DMS 273 (cell line): ENCODE data around the gene CYTH1.
"Not testable (repeated sequence)": the region's sequence is repeated elsewhere in the genome, so short reads cannot be mapped to it uniquely, and the experiment has no call there.

Experiments
- DNase-seq: peaks from one replicate; lab custom pipeline; 2025; ENCODE audit not compliant: unreplicated experiment; lab: John Stamatoyannopoulos, UW

The CYTH1 gene

GRCh38 chr17:78763561-78763960, 18.5 kb downstream of the CYTH1 start:
- DNase-seq, result no peak

DNA sequence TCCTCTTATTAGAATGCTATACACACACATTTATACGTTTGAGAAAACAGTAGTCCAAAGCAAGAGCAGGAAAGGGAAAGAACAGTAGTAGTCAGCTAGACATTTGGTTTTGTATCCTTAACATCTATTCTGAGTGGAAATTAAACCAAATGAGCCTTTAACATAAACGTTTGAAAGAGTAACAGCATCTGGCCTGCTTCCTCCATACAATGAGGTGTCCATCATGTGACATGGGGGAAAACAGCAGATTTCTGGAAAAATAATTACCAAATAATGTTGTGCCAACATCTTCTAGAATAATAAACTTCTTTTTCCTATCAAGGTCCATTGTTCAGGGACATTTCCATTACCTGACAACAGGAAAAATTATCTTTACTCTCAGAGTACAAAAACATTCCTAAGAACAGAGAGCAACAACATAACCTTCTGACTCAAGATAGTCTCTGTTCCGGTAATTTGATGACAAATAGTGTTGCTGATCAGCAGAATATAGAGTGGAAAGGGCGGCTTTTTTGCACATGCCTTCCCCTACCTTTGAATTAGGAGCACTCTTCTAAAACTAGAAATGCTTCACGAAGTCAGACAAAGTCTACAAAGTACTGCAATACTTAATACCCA, 20.2 kb downstream of the CYTH1 start:
- DNase-seq, result no peak

- DNase-seq, result no peak
These were observed 22.1 kb downstream of the CYTH1 start for GRCh38 chr17:78759969-78760352.

DNA sequence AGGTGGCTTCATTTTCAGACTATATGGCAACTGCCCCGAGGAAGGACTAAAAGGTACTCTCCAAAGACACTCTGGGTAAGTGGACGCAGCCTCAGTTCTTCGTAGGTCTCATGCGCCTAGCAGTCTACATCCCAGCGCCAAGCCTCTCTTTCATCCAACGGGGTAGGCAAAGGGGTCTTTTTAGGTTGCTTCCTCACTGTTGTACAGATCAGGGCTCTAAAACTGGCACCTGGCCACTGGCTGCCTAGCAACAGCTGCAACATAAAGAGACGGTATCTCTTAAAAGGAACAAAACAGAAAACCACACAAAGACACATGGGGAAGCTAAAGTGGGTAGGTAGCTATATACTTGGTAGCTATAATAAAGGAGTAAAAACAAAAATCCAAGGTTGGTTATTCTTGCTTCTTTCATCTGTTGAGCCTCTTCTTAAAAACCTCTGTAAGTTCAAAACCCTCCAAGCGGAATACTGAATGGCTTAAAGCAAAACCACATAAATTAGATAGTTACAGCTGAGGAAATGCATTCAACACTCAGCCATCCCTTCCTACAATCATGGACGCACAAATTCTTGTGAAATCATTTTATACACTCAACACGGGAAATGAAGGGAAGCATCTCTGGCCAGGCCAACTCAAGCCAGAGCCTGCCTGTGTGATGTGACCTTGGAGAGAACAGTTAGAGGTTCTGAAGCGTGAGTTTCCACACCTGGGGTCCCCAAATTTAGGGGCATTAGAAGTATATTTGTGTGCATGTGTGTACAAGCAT, 22.7 kb downstream of the CYTH1 start:
- DNase-seq, result peak; percentile 72

- no peak for DNase-seq
These were observed 28.5 kb downstream of the CYTH1 start for GRCh38 chr17:78753316-78754250.

GRCh38 chr17:78751447-78752161, 30.5 kb downstream of the CYTH1 start:
- DNase-seq, result no peak

DNA sequence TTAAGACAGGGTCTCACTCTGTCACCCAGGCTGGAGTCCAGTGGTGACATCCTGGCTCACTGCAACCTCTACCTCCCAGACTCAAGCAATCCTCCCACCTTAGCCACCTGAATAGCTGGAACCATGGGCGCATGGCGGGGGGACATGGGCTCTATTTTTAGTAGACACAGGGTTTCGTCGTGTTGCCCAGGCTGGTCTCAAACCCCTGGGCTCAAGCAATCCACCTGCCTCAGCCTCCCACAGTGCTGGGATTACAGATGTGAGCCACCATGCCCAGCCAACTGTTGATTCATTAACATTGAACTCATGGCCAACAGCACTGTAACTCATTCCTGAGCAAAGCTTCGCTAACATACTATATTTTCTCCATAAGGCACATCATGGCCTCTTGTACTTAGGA, 31.1 kb downstream of the CYTH1 start:
- not testable (repeated sequence) for DNase-seq

GRCh38 chr17:78748730-78749317, 33.2 kb downstream of the CYTH1 start:
- DNase-seq, result no peak

GRCh38 chr17:78748048-78748729, 33.9 kb downstream of the CYTH1 start:
- no peak for DNase-seq

- DNase-seq, result no peak
These were observed 34.6 kb downstream of the CYTH1 start for GRCh38 chr17:78747488-78747887.

DNA sequence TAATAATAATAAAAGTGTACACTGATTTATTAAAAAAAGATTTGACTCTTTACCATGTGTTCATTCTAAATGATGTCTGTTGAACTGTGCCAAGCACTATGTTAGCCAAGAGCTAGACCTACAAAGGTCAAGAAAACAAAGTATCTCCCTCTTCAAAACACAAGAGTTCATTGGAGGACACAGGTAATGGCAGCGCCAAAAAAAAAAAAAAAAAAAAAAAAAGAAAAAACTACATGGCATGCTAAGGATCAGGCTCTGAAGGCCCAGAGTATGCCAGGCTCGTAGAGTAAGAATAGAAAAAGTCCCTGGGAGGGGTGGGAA, 35.2 kb downstream of the CYTH1 start:
- no peak for DNase-seq

GRCh38 chr17:78746263-78746948, 35.7 kb downstream of the CYTH1 start:
- no peak for DNase-seq

- DNase-seq, result peak; percentile 56
These were observed 36.5 kb downstream of the CYTH1 start for GRCh38 chr17:78745407-78746088.

DNA sequence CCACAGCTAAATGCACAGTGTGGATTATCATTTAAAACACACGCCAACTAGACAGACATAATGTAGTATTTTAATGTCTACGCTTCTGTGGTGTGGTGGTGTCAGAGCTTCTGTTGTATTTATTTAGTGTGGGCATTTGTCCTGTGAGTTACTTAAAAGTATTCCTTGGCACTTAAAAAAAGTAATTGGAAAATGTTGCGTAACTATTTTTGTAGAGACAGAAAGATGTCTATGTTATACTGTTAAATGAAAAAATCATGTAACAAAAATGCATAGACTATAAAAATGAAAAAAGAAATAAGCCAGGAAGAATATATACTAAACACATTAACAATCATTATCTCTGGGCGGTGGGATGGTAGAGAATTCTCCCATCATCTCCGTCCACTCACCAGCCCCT, 39.2 kb downstream of the CYTH1 start:
- no peak for DNase-seq

DNA sequence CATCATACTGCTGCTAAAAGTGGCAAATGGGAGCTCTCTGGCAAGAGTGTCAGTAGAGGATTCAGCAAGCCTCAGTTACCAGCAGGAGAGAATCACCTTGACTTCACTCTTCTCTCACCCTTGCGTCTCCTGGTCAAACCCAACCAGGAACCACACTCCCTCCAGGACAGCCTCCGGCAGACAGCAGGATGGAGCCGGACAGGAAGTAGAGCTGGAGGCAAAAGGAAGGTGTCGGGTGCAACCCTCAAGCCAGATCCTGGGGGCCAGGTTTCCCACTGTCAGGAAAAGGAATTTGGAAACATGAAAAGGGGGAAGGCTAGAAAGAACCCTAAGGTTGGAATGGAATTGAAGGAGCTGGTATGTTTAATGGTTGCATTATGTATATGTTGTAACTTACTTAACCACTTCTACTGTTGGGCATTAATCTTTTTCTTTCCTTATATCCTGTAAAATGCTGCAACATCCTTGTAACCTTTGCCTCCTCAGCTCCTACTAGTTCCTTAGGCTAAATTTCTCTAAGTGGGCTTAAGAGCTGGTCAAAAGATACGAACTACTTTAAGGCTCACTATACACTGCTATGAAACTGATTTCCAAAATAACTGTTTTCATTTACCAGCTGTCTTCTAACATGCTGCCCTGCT, 40.3 kb downstream of the CYTH1 start:
- DNase-seq, result no peak

- no peak for DNase-seq
These were observed 42.6 kb downstream of the CYTH1 start for GRCh38 chr17:78739331-78739931.

GRCh38 chr17:78738698-78739097, 43.4 kb downstream of the CYTH1 start:
- no peak for DNase-seq

DNA sequence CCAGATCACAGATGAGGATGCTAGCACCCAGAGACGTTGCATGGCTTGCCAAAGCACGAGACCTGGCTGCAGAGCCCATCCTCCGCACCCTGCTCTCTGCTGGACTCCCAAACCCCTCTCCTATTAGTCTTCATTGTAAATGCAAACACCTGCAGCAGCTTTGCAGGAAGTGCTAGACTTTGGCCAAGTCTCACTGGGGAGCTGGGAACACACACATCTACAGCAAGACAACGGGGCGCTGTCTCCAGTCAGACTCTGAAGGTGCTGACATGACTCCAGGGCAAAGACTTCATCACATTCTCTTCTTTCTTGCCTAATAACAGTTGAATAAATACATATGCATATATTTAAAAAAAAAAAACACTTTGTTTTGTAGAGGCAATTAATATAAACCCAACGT, 43.8 kb downstream of the CYTH1 start:
- no peak for DNase-seq
